Psoas muscle (tissue), 8 donors: ENCODE measurements around the gene MTNR1B. TPM values are rescaled to one million over a fixed set of nuclear protein-coding genes. Genes with fewer than 3 reads are reported as not detected.

Source experiments
- ATAC-seq, 4 donors: fragments of 200-7000 bp; cut with Tn5 transposase; one replicate each; pipeline ENCODE4 v1.9.1; 2020; ENCODE audit warnings: moderate library complexity in 3 of 4, mild to moderate bottlenecking in 2 of 4
- DNase-seq, 2 donors: peaks; one replicate each; pipeline ENCODE4 v3.0.0-alpha.2; 2020
- H3K27ac ChIP-seq: fragments of 200-600 bp; one replicate; pipeline ENCODE4 v1.8.0; 2022
- H3K27me3 ChIP-seq, 3 donors: fragments of 200-600 bp in 1 of 3; one replicate each; pipeline versions ENCODE4 v1.6.1 to v1.8.0; 2013 to 2022; ENCODE audit warnings: low read length in 2 of 3, mild to moderate bottlenecking in 2 of 3, moderate library complexity in 1 of 3; ENCODE audit not compliant: insufficient read depth in 3 of 3
- H3K36me3 ChIP-seq, 2 donors: fragments of 200-600 bp in 1 of 2; one replicate each; pipeline versions ENCODE4 v1.6.1 to v1.8.0; 2013 to 2022; ENCODE audit warnings: low read depth in 1 of 2, mild to moderate bottlenecking in 1 of 2, moderate library complexity in 1 of 2; ENCODE audit not compliant: insufficient read depth in 1 of 2
- H3K4me1 ChIP-seq: fragments of 200-600 bp; one replicate; pipeline ENCODE4 v1.8.0; 2022
- H3K4me3 ChIP-seq: fragments of 200-600 bp; one replicate; pipeline ENCODE4 v1.8.0; 2022; ENCODE audit warnings: mild to moderate bottlenecking
- H3K9me3 ChIP-seq: fragments of 200-600 bp; one replicate; pipeline ENCODE4 v1.8.0; 2022
- CTCF ChIP-seq: fragments of 200-600 bp; IDR thresholded peaks from one replicate; pipeline ENCODE4 v1.8.0; 2022; ENCODE audit warnings: antibody characterized with exemption
- WGBS, 3 donors: extraction: QIAGEN DNeasy Blood & Tissue Kit; methylation state at CpG; one replicate each; pipeline versions ENCODE4 v1.1.6 to v1.1.7; 2013; 5-methylcytosine and 5-hydroxymethylcytosine counted together
- intact Hi-C, 2 donors: fragments of 100-400 bp; cut with DNase I; formaldehyde crosslinking; loops; one replicate each; pipeline versions ENCODE4 v1.11.0 to v1.14.2; 2022
- polyA plus RNA-seq, 3 donors: library from polyadenylated mRNA; stranded (reverse); fragments of 200-250 nt; gene quantifications; one replicate each; pipeline ENCODE4 v1.2.3, GENCODE V29; 2013
- total RNA-seq, 4 donors: library from RNA; stranded (reverse); fragmentation: NEBNext Ultra II Directional in 2 of 4; extraction: Animal tissue kit (Norgen Biotek cat#: 25700) in 2 of 4; gene quantifications; one replicate each; pipeline versions ENCODE4 v1.2.1 to v1.2.4, GENCODE V29; 2021 to 2023
- donor health status: healthy with polysubstance abuse.
- donor health status: DM: no; HTN: no; CAD: no; lungs with moderate emphysema.
- donor health status: Bipolar disorder and iron deficiency.
- donor health status: healthy.
- donor health status: DM: yes; HTN: yes; CAD: no.
- donor health status: DM: no; HTN: no; CAD: no.
- donor health status: DM: no; HTN: no; CAD: no.
- donor health status: DM: yes; HTN: yes; CAD: no.

The MTNR1B gene
- total and polyA plus RNA-seq, 7 donors: not detected

DNA sequence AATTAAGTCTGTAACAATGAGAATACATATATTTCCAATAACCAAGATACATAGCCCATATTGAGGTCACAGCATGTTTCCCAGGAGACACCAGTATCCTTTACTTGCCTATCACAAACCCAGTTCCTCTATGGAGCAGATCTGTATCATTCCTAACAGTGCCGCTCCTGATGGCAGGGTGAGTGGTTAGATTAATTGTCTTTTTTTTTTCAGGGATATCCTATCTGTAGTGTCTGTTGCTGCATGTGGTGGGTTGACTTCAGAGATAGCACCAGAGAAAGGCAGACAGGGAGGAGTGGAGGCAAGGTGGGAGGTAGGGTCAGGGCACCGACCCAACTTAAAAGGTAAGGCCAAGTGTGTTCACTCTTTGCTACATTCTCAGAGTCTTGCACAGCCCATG is 2.8 kb downstream of the MTNR1B start:
- intact Hi-C loops: no loop called here
- Histone ChIP-seq H3K4me3 (no peak overlapping the region), H3K4me1 (no peaks in the 10 kb centered on the region), H3K36me3 (no peaks in the 10 kb centered on the region), H3K9me3 (no peaks in the 10 kb centered on the region), H3K27me3 (peaks cover 0 to 15% (median 7%) of the 10 kb centered on the region in 3 donors), H3K27ac (no peak overlapping the region)
- DNase-seq (no peak), ATAC-seq (no peak)
- WGBS, 3 donors: 60 to 94% (median 90%) methylated on average over 2 of the region's 2 CpGs
- no peak for TF ChIP-seq CTCF

DNA sequence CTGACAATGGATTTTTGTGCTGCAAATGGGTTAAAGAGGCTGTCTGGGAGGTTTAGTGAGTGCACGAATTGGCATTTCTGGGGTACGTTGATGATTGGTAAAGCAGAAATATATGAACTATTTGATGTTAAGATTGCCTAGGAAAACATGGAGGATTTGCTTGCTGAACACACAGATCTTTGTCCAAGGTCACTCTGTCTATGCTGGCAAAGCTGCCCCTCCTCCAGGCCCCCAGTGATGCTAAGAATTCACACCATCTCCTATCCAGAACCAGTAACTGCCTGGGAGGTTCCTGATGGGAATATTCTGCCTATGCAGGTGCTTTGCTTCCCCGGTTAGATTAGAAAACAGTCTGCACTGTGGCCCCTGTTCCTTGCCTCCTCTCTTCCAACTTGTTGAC is 5.8 kb downstream of the MTNR1B start:
- 86 to 92% (median 87%) methylated on average over 3 of the region's 3 CpGs for WGBS, 3 donors
- H3K4me3 ChIP-seq: no peak overlapping the region
- ATAC-seq: no peak
- DNase-seq: no peak
- intact Hi-C loops: no loop called here
- H3K27ac ChIP-seq: no peak overlapping the region
- H3K4me1 ChIP-seq: no peaks in the 10 kb centered on the region
- H3K9me3 ChIP-seq: no peaks in the 10 kb centered on the region
- H3K36me3 ChIP-seq: no peaks in the 10 kb centered on the region
- peaks cover 0 to 3% (median under 1%) of the 10 kb centered on the region in 3 donors for H3K27me3 ChIP-seq
- TF ChIP-seq CTCF: no peak

GRCh38 chr11:92976681-92977080 is 7.2 kb downstream of the MTNR1B start:
- ATAC-seq: no peak
- TF ChIP-seq CTCF: no peak
- no peaks in the 10 kb centered on the region for H3K36me3 ChIP-seq
- H3K4me3 ChIP-seq: no peak overlapping the region
- no peaks in the 10 kb centered on the region for H3K4me1 ChIP-seq
- DNase-seq: no peak
- H3K27ac ChIP-seq: no peak overlapping the region
- H3K27me3 ChIP-seq: peaks cover 0 to 3% (median 0%) of the 10 kb centered on the region in 3 donors
- intact Hi-C loops: no loop called here
- no peaks in the 10 kb centered on the region for H3K9me3 ChIP-seq

- H3K36me3 ChIP-seq: no peaks in the 10 kb centered on the region
- 79 to 85% (median 81%) methylated on average over 2 of the region's 2 CpGs for WGBS, 3 donors
- intact Hi-C loops: no loop called here
- H3K4me3 ChIP-seq: no peak overlapping the region
- H3K27me3 ChIP-seq: peaks cover 0 to 3% (median 0%) of the 10 kb centered on the region in 3 donors
- ATAC-seq: no peak
- no peak for DNase-seq
- no peak for TF ChIP-seq CTCF
- no peaks in the 10 kb centered on the region for H3K4me1 ChIP-seq
- H3K9me3 ChIP-seq: no peaks in the 10 kb centered on the region
- H3K27ac ChIP-seq: no peak overlapping the region
Observed at GRCh38 chr11:92977401-92977800, 8.0 kb downstream of the MTNR1B start.
